Gastrocnemius medialis (tissue), 4 donors: Measurements from ENCODE around the gene PLXNA2. TPM values are rescaled to one million over a fixed set of nuclear protein-coding genes. Genes with fewer than 3 reads are reported as not detected.

Experiments used
- ATAC-seq, 2 donors: fragments of 150-250 bp; one replicate each; pipeline ENCODE4 v1.9.1; 2016
- DNase-seq, 2 donors: peaks; one replicate each; pipeline ENCODE4 v3.0.0-alpha.2; 2019
- H3K27ac ChIP-seq, 4 donors: fragments of 200-600 bp; sonication (generic); 1 replicate in 1 of 4; 2 replicates in 3 of 4; pipeline ENCODE4 v1.5.1; 2016 to 2018; ENCODE audit warnings: mild to moderate bottlenecking in 2 of 4, moderate library complexity in 1 of 4
- H3K27me3 ChIP-seq, 3 donors: fragments of 200-600 bp; sonication (generic) in 2 of 3; 1 replicate in 1 of 3; 2 replicates in 2 of 3; pipeline versions ENCODE4 v1.5.1 to v1.6.0; 2016 to 2019; ENCODE audit warnings: mild to moderate bottlenecking in 1 of 3, moderate library complexity in 1 of 3
- H3K36me3 ChIP-seq, 2 donors: fragments of 200-600 bp; sonication (generic) in 1 of 2; one replicate each; pipeline ENCODE4 v1.5.1; 2017 to 2018
- H3K4me1 ChIP-seq, 2 donors: fragments of 200-600 bp; sonication (generic) in 1 of 2; one replicate each; pipeline ENCODE4 v1.5.1; 2016 to 2017; ENCODE audit warnings: mild to moderate bottlenecking in 2 of 2
- H3K4me3 ChIP-seq, 4 donors: fragments of 200-600 bp; sonication (generic) in 3 of 4; 1 replicate in 1 of 4; 2 replicates in 3 of 4; pipeline ENCODE4 v1.5.1; 2016 to 2019; ENCODE audit warnings: mild to moderate bottlenecking in 2 of 4
- H3K9me3 ChIP-seq, 3 donors: fragments of 200-600 bp; sonication (generic) in 2 of 3; 1 replicate in 1 of 3; 2 replicates in 2 of 3; pipeline ENCODE4 v1.5.1; 2016 to 2019
- POLR2A ChIP-seq, 2 donors: fragments of 450-650 bp; IDR thresholded peaks; one replicate each; pipeline ENCODE4 v1.6.1; 2017; ENCODE audit warnings: antibody characterized with exemption in 2 of 2, mild to moderate bottlenecking in 2 of 2, moderate library complexity in 2 of 2
- in situ Hi-C, 4 donors: fragments of 200-750 bp; cut with MboI; loops; one replicate each; pipeline versions ENCODE4 v1.15.0 to v1.8.0; 2017; ENCODE audit warnings: low sequenced_read_pairs in 4 of 4
- intact Hi-C: fragments of 100-400 bp; cut with DNase I; formaldehyde crosslinking; loops from one replicate; pipeline ENCODE4 v1.15.1; 2023; ENCODE audit warnings: low total_unique reads
- total RNA-seq, 4 donors: library from RNA; depleted of rRNA; stranded (reverse); fragments of >200 nt; gene quantifications; one replicate each; pipeline versions ENCODE4 v1.1.0 to v1.2.3, GENCODE V29; 2016
- TF ChIP-seq, protein P1 (sequence below), 5 experiments: fragments of 450-650 bp in 3 of 5; fragments of 200-600 bp in 2 of 5; sonication (generic) in 2 of 5; IDR thresholded peaks in 4 of 5; conservative IDR thresholded peaks in 1 of 5; 1 replicate in 4 of 5; 2 replicates in 1 of 5; pipeline ENCODE4 v1.5.1; 2016 to 2019; ENCODE audit warnings: antibody characterized with exemption in 5 of 5, mild to moderate bottlenecking in 3 of 5, moderate library complexity in 3 of 5

PLXNA2 gene
- total RNA-seq, 4 donors from 2014 or later = 12.4 to 20.0 (median 16.2) TPM

DNA sequence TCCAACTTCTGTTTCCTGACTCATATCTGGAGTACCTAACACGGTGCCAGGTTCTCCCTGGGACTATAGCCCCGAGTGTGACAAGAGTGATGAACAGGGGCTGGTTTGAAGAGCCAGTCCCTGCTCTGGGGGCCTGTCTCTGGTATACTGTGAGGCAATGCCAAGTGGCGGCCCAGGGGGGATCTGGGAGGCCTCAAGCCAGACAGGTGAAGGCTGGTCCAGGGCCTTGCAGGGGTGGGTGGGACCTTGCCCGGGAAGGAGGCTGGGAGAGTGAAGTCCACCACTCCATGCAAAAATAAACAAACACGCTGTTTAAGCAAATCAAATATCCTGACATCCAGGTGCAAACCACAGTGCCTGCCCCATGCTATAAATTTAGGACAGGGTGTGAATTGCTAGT is 6.8 kb upstream of the PLXNA2 start:
- ATAC-seq = no peak
- Histone ChIP-seq H3K27ac (no peak overlapping the region), H3K9me3 (no peaks in the 10 kb centered on the region), H3K27me3 (no peaks in the 10 kb centered on the region), H3K36me3 (no peaks in the 10 kb centered on the region), H3K4me1 (no peaks in the 10 kb centered on the region), H3K4me3 (no peak overlapping the region)
- TF ChIP-seq, protein P1, sequence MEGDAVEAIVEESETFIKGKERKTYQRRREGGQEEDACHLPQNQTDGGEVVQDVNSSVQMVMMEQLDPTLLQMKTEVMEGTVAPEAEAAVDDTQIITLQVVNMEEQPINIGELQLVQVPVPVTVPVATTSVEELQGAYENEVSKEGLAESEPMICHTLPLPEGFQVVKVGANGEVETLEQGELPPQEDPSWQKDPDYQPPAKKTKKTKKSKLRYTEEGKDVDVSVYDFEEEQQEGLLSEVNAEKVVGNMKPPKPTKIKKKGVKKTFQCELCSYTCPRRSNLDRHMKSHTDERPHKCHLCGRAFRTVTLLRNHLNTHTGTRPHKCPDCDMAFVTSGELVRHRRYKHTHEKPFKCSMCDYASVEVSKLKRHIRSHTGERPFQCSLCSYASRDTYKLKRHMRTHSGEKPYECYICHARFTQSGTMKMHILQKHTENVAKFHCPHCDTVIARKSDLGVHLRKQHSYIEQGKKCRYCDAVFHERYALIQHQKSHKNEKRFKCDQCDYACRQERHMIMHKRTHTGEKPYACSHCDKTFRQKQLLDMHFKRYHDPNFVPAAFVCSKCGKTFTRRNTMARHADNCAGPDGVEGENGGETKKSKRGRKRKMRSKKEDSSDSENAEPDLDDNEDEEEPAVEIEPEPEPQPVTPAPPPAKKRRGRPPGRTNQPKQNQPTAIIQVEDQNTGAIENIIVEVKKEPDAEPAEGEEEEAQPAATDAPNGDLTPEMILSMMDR (IDR thresholded peaks at IDR 0.05 in 4 of 5, conservative IDR thresholded peaks at IDR 0.05 in 1 of 5) = no peak
- no peak for TF ChIP-seq POLR2A (IDR thresholded peaks at IDR 0.05)
- in situ Hi-C loops (loop anchor here in 1 of 4 donors (10.0 kb wide), 1 partner anchor 236 kb away; no protein-coding TSS in a partner anchor), intact Hi-C loops (no loop called here)
- no peak for DNase-seq

DNA sequence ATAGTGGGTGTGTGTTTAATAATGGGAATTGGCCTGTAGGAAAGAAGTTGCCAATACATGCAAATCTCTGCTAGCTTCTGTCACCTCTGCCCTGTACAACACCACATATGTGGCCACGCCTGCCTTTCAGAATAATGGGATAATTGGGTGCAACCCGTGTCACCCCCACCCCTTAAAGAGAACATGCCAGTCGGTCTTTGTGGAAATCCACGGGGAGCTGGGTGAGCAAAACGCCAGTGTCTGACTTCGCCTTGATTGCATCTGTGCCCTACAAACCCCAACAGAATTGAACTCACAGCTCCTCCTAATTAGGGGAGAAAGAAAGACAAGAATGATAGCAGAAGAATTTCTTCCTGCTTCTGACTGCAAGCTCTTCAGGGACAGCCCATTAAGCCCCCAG is 6.4 kb upstream of the PLXNA2 start:
- TF ChIP-seq, protein P1 (IDR thresholded peaks at IDR 0.05 in 4 of 5, conservative IDR thresholded peaks at IDR 0.05 in 1 of 5) = no peak
- no peak for TF ChIP-seq POLR2A (IDR thresholded peaks at IDR 0.05)
- in situ Hi-C loops (loop anchor here in 1 of 4 donors (10.0 kb wide), 1 partner anchor 236 kb away; no protein-coding TSS in a partner anchor), intact Hi-C loops (no loop called here)
- H3K27ac ChIP-seq = no peak overlapping the region
- no peak for DNase-seq
- no peaks in the 10 kb centered on the region for H3K36me3 ChIP-seq
- H3K4me1 ChIP-seq = no peaks in the 10 kb centered on the region
- H3K4me3 ChIP-seq = no peak overlapping the region
- H3K9me3 ChIP-seq = no peaks in the 10 kb centered on the region
- no peak for ATAC-seq
- no peaks in the 10 kb centered on the region for H3K27me3 ChIP-seq

DNA sequence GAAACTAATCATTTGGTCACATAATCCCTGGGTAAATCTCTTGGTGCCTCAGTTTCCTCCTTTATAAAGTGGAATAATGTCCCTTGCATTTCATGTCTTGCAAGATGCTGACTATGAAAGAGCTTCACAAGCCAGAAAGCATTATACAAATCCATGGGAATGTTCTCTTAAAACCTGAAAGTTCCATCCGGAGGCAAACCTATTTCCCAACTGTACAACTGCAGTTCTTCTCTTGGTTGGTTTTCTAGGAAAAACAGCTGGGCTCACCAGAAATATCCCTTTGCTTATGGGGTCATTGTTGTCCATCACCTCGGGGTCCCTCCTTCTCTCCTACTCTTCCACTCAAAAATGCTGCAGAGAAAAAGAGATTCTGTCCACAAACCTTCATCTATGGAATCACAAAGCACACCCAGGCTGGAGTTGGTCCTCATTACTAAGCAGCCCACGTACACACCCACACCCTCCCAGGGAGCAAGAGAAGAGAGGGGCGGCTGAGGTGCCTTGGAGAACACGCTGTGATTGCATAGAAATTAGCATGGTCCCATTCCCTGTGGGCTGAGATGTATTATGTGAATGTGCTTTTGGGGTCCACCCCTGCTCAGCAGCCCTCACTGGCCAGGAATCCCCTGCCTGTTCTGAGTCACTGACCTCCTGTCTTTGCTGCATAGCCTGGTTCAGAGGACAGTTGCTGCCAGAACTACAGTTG is 5.0 kb upstream of the PLXNA2 start:
- Histone ChIP-seq H3K4me3 (no peak overlapping the region), H3K9me3 (no peaks in the 10 kb centered on the region), H3K4me1 (peaks cover 5 to 7% of the 10 kb centered on the region in 2 donors), H3K36me3 (no peaks in the 10 kb centered on the region), H3K27ac (no peak overlapping the region), H3K27me3 (no peaks in the 10 kb centered on the region)
- intact Hi-C loops = loop anchor here (10.0 kb wide), 2 partner anchors 364 to 934 kb away; no protein-coding TSS in a partner anchor
- DNase-seq (no peak), ATAC-seq (no peak)
- in situ Hi-C loops = loop anchor here (5.0 to 10.0 kb wide), 5 partner anchors 114 to 227 kb away; no protein-coding TSS in a partner anchor
- TF ChIP-seq, protein P1 (IDR thresholded peaks at IDR 0.05 in 4 of 5, conservative IDR thresholded peaks at IDR 0.05 in 1 of 5) = no peak
- TF ChIP-seq POLR2A (IDR thresholded peaks at IDR 0.05) = no peak

DNA sequence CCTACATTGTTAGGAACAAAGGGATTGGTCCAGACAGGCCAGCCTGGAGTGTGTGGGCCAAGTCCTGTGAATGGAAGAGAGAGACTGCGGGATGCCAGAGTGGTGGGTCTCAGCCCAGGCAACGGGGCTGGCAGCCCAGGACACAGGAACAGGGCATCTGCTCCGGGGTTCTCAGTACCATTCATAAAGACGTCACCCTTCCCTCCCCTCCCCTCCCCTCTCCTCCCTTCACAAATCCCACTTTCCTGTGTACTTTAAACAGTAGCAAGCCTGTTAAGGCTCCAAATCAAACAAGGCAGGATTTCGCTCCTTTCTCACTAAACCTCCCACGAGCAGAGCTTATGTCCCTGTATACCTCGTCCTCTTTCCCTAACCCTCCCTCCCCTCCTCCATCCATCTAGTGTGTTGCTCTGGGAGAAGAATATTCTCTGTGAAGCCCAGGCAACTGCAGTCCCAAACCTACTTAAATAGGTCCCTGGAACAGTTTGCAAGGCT is 4.2 kb upstream of the PLXNA2 start:
- no peak for ATAC-seq
- Histone ChIP-seq H3K27ac (no peak overlapping the region), H3K4me3 (no peak overlapping the region), H3K4me1 (peaks cover 5 to 7% of the 10 kb centered on the region in 2 donors), H3K36me3 (no peaks in the 10 kb centered on the region), H3K27me3 (no peaks in the 10 kb centered on the region), H3K9me3 (no peaks in the 10 kb centered on the region)
- intact Hi-C loops = loop anchor here (10.0 kb wide), 2 partner anchors 364 to 934 kb away; no protein-coding TSS in a partner anchor
- TF ChIP-seq, protein P1 (IDR thresholded peaks at IDR 0.05 in 4 of 5, conservative IDR thresholded peaks at IDR 0.05 in 1 of 5) = no peak
- TF ChIP-seq POLR2A (IDR thresholded peaks at IDR 0.05) = no peak
- DNase-seq = no peak
- in situ Hi-C loops = loop anchor here (5.0 to 10.0 kb wide), 5 partner anchors 114 to 226 kb away; no protein-coding TSS in a partner anchor
